ENCODE data around the gene ZSWIM1.

GRCh38 chr20:45898285-45898684 is 17.3 kb downstream of the ZSWIM1 start:
- TF ChIP-seq, protein P1, sequence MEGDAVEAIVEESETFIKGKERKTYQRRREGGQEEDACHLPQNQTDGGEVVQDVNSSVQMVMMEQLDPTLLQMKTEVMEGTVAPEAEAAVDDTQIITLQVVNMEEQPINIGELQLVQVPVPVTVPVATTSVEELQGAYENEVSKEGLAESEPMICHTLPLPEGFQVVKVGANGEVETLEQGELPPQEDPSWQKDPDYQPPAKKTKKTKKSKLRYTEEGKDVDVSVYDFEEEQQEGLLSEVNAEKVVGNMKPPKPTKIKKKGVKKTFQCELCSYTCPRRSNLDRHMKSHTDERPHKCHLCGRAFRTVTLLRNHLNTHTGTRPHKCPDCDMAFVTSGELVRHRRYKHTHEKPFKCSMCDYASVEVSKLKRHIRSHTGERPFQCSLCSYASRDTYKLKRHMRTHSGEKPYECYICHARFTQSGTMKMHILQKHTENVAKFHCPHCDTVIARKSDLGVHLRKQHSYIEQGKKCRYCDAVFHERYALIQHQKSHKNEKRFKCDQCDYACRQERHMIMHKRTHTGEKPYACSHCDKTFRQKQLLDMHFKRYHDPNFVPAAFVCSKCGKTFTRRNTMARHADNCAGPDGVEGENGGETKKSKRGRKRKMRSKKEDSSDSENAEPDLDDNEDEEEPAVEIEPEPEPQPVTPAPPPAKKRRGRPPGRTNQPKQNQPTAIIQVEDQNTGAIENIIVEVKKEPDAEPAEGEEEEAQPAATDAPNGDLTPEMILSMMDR (IDR thresholded peaks at IDR 0.05): no peak
- no peak for TF ChIP-seq EP300 (IDR thresholded peaks at IDR 0.05)
